HG03354 (cell line): ENCODE data around the gene MMP15.
"Not testable (repeated sequence)": the region's sequence is repeated elsewhere in the genome, so short reads cannot be mapped to it uniquely, and the experiment has no call there.

Source experiments
- ATAC-seq: cut with Tn5 transposase; IDR thresholded peaks from one replicate; pipeline ENCODE4 v1.9.1; 2021; ENCODE audit warnings: mild to moderate bottlenecking; ENCODE audit not compliant: unreplicated experiment, poor library complexity, severe bottlenecking

Gene MMP15

DNA sequence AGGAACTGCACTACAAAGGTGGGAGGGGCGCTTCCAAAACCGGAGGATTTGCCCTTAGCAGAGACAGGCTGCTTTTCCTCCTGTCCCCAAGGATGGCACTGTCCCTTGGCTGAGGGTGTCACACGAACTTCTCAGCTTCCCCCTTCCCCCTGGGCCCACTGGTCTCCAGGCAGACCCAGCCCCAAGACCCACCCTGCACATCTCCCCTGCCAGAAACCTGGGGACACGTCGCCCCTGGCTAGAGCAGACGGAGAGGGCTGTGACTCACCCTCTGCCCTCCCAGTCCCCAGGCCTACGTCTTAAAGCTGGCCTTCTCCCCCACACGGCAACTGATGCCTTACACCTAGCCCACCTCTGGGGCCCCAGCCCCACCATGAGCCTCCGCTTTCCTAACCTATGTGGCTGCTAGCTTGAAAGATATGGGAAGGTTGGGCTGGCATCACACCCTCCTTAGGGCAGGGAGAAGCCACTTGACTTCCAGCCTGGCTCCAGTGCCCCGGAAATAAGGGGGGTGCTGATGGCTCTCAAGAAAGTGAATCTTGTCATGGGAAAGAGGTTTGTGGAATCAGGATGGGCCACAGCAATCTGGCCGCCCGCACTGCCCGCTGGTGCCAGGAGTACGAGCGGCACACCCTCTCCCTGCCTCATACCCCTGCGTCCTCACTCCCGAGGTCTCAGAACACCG, 29.7 kb upstream of the MMP15 start:
- ATAC-seq = no peak

DNA sequence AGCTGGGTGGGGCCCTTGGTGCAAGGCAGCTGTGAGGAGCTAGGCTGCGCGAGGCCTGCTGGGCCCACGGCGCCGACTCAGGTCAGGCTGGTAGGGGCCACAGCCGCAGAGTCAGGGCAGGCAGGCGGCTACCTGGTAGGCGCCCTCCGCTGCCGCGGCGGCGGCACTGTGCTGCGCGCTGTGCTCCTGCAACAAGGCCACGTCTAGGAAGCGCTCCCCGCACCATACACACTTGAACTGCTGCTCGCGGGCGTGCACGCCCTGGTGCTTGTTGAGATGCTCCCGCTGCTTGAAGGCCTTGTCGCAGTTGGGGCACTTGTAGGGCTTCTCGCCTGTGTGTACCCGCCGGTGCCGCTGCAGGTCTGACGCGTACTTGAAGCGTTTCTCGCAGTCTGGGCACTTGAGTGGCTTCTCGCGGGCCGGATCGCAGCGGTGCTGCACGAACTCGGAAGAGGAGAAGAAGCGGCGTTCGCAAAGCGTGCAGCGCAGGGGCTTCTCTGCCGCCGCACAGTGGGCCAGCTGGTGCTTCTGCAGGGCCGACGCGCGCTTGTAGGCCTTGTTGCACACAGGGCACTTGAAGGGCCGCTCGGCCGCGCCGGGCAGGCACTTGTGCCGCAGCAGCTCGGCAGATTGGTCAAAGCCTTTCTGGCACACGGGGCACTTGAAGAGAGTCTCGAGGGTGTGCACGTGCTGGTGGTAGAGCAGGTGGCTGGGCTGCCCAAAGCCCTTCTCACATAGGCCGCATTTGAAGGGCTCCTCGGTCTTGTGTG, 29.0 kb upstream of the MMP15 start:
- ATAC-seq = no peak

DNA sequence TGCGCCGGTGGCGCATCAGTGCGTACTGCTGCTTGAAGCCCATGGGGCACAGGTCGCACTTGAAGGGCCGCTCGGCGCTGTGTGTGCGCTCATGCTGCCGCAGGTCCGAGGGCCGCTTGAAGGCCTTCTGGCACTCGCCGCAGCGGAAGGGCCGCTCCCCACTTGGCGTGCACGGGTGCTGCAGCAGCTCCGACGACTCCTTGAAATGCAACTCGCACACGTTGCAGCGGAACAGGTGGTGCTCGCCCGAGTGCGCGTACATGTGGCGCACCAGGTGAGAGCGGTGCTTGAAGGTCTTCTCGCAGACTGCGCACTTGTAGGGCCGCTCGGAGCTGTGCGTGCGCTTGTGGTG, 28.4 kb upstream of the MMP15 start:
- ATAC-seq = no peak

DNA sequence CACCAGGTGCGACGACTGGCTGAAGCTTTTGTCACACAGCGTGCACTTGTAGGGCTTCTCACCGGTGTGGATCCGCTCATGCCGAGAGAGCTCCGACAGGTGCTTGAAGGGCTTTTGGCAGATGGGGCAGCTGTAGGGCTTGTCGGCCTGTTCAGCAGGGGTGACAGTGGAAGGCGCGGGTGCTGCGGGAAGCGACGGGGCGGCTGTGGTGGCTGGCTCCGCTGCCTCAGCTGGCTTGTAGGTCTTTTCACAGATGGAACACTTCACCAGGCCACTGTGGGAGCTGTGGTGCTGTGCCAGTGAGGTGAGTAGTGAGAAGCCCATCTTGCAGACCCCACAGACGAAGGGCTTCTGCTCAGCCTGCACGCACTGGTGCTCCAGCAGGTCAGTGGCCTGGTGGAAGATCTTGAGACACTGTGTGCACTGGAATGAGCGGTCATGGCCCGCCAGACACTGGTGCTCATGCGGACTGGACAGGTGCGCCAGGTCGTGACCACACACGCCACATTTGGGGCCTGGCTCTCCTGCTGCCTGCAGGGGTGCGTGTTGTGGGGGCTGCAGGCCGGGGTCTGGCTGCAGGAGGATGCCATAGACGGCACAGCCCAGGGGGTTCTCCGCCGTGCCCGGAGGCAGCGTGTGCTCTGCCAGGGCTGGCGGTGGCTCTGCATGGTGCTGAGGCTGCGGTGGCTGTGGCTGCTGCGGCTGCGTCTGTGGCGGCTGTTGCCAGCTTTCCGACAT, 27.9 kb upstream of the MMP15 start:
- no peak for ATAC-seq

DNA sequence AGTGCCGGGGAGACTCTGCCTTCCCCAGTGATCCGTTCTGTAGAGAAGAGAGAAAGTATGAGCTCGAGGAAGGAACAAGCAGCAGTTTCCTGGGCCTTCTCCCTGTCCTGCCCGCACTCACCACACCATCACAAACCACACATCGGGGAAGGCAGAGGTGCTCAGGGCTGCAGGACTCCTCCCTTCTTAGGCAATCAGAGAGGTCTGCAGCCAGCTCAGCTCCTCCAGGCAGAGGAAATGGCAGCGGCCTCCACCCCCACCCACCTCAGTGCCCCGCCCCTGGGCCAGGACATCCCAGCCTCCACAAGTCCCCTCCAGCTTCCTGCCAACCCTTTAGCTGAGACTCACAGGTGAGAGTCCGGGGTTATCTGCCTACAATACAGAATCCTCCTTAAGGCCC, 27.1 kb upstream of the MMP15 start:
- ATAC-seq = no peak

DNA sequence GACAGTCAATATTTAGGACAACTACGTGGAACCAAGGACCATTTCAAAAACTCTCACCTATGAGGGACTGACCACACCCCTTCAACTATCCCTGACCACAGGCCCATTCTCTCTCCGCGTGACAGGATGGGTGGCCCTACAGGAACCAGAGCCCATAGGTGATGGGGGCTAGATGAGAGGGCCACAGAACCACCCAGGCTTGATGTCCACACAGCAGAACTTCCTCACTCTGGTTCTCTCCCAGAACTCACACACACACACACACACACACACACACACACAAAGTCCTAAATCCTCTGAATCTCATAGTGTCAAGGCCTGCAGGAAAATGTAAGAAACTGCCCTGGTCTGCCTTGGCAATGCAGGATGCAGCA, 26.6 kb upstream of the MMP15 start:
- no peak for ATAC-seq

DNA sequence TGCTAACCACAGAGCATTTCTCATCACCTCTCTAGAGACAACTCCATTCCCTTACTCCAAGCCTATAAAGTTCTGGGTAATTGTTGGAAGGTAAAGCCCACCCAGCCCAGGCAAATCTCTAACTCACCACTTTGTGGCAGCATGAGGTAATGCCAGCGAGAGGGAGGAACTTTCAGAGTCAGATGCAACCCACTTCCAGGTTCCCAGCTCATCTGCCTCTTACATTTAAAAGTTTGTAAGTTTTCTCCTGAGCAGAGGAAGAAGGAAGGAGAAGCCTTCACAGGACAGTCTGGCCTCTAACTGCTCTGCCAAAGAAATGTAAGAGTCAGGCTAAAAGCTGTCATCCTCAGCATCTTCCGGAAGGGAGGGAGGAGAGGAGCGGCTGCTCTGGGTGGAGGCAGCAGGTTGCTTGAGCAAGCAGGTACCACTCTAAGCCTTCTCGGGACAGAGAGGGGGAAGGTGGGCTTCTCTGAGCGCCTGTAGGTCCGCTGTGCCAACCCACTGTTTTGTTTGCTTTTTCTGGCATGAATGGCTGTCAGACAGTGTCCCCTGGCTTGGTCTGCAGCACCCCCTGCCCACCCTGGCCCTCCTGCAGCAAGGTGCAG, 26.1 kb upstream of the MMP15 start:
- no peak for ATAC-seq

DNA sequence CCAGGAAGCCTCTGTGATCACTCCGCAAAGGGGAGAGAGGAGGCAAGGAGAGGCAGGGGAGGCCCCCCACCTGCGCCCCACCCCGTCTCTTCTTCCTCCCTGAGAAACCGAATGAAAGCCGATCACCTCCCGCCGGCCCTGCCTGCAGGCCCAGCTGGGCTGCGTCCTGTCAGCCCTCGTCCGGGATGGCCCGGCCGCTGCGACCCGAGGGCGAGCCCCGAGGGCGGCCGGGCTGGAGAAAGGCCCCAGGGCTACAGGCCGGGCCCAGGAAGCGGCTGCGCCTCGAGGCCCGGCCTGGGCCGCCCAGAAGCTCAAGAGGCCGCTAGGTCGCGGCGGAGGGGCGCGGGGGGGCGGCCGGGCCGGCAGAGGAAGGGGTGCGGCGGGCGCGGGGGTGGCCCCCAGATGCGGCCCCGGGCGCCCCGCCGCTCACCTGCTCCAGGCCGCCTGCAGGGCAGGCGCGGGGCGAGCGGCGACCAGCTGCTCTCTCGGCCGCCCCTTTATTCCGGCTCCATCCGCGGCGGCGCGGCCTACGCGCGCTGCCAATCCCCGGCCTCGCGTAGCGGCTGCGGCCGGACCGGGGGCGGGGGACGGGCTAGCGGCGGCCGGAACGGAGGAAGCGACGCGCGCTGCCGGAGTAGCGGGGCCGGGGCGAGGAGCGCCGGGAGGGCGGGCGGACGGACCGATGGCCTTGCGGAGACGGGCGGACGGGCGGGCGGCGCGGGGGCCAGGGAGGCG, 25.4 kb upstream of the MMP15 start, which contains the start of gene ZNF319:
ZNF319 (minus strand) TSS at position 702 of the 735 bp plus-strand sequence. CDS start 2,407 bp downstream, outside the sequence.
- ATAC-seq = peak; percentile 32

DNA sequence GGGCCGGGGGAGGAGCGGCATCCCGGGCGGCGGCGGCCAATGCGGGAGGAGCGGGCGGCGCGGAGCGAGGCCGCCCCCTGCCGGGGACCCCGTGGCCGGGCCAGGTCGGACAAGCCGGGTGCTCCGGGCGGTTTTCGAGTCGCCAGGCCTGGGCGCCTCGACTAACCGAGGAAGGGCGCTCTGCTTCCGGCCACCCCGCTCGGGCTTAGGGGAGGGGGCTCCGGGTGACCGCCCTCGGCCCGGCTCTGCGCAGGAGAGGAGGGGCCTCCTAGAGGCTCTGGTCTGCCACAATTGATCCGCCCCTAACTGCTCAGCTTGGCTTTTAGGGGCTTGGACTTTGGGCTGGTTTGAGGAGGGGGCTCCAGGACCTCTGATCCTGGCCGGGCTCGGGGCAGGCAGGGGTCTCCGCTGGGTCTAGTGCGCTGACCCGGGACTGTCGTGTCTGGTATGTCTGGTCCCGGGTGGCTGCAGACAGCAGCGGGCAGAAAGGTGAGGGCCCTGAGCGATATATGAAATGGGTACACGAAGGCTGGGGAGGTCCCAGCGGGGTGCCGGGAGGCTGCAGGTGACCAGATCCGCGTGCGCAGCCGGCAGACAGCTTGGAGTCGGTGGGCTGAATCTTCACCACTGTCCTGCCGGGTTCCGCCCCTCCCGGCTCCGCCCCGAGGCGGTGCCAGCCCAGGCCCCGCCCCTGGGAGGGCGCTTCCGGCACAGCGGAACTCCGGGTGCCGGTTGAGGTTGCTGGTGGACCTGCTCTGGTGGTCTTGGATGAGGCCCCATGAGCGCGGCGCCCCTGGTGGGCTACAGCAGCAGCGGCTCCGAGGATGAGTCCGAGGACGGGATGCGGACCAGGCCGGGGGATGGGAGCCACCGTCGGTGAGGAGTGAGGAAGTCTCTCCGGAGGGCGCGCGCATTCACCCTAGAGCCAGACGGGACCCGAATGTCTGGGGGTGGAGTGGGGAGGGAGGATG, 24.6 kb upstream of the MMP15 start, which contains the start of gene USB1:
USB1 (plus strand) TSS at position 702 of the 971 bp plus-strand sequence; CDS start at position 779, 77 bp downstream.
- peak; percentile 80 for ATAC-seq

DNA sequence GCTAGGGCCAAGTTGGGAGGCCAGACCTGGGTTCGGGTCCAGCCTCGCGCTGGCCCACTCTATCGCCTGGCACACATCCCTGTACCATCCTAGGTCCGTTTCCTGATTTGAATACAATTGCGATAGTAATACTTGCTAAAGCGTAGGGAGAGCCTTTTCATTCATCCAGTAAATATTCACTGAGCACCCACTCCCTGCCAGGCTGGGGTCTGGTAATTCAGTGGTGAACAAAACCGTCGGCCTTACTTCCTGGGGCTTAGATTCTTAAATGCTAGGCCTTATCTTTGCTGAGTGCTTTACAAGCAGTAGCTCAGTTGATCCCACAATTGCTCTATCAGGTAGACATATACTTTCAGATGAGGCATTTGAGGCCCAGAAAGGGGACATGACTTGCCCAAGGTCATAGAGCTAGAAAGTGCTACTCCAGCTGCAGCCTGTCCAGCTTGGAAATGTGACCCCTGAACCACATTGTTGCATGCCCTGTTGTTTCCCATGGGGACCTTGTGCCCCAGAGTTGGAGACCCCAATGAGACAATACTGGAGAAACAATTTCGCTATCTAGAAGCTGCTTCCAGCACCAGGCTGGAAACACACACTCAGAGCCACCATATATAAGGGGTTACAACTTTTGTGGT, 23.7 kb upstream of the MMP15 start:
- no peak for ATAC-seq

DNA sequence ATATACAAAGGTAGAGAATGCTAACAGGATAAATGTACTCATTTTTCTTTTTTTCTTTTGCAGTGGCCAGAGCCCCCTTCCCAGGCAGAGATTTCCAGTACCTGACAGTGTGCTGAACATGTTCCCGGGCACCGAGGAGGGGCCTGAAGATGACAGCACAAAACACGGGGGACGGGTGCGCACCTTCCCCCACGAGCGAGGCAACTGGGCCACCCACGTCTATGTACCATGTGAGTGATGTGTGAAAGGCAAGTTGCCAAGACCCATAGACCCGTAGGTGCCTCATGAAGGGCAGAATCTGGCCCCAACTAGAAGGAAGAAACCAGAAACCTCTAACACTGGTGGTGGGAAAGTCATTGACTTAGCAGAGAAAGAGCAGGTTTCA, 23.1 kb upstream of the MMP15 start:
- no peak for ATAC-seq

DNA sequence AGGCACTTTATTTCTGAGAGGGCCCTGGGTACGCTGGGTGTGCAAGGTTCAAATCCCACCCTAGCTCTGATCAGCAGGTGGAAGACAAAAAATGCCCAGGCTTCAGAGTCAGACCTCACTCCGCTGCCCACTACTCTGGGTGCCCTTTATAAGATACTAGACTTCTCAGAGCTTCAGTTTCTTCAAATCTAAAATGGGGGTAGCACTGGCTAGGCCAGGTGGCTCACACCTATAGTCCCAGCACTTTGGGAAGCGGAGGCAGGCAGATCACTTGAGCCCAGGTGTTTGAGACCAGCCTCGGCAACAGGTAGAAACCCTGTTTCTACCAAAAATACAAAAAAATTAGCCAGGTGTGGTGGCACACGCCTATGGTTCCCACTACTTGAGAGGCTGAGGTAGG, 22.6 kb upstream of the MMP15 start:
- no peak for ATAC-seq

DNA sequence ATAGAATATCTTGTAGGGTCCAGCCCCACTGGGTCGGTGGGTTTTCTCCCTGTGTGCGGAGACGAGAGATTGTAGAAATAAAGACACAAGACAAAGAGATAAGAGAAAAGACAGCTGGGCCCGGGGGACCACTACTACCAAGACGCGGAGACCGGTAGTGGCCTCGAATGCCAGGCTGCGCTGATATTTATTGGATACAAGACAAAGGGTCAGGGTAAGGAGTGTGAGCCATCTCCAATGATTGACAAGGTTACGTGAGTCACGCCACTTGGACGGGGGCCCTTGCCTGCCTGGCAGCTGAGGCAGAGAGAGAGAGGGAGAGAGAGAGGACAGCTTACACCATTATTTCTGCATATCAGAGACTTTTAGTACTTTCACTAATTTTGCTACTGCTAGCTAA, 20.8 kb upstream of the MMP15 start:
- not testable (repeated sequence) for ATAC-seq

DNA sequence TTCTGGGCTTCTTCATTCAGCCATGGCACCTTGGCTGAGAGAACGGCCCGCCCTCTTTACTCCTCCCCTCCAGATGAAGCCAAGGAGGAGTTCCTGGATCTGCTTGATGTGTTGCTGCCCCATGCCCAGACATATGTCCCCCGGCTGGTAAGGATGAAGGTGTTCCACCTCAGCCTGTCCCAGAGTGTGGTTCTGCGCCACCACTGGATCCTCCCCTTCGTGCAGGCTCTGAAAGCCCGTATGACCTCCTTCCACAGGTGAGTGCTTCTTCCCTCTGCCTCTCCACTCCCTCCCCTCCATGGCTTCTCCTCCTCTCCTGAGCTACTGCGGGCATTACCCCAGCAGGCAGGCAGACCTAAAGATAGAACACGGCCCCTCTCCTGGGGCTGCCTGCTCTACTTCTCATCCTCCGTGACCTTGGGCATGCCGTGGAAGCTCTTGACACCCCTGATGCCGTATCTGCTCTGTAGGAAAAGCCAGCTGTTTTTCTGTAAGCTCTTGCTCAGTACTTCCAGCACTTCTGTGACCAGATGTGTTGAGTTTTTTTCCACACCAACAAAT, 15.6 kb upstream of the MMP15 start:
- no peak for ATAC-seq

DNA sequence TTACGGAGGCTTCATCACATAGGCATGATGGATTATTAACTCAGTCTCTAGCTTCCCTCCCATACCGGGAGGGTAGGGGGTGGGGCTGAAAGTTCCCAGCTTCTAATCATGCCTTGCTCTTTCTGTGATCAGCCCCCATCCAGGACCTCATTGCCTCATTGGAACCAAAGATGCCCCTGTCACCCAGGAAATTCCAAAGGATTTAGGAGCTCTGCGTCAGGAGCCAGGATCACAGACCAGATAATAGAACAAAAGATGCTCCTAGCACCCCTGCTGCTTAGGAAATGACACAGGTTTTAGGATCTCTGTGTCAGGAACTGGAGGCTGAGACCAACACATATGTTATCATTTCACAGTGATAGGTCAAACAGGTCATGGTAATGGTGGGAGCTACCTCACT, 14.7 kb upstream of the MMP15 start:
- no peak for ATAC-seq

DNA sequence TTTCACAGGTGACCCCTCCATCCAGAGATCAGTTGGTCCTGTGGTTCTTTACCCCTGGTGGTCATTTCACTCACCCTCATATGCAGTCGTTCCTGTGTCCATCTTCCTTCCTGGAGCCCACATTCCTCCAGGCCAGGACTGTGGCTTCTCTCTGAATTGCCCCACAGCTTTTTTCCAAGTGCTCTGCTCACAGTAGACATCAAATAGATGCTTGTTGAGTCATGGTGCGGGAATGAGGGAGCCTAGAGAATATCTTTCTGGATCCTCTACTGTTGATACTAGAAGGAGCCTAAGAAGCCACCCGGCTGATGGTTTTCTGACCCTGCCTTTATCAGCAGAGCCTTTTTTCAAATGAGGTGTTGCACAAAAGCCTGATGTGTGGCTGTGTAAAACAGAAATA, 13.9 kb upstream of the MMP15 start:
- no peak for ATAC-seq

DNA sequence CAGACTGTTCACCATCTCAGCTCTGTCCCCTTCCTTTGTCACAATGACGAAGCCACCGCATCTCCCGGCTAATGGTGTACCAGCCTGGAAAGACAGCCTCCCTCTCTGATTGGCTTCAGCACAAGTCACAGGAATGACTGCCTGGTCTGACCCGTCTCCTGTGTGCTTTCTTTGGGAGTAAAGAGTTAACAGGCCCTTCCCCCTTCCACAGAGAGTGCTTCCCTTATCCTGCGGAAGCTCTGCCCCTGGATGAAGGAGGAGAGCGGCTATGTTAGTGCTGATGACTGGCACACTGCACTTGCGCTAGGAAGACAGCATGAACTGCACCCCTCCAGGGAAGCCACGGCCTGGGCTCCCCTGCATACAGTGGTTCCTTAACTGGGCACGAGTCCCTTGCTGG, 13.1 kb upstream of the MMP15 start:
- ATAC-seq = no peak
